ENCODE data around the gene C1RL. TPM values are rescaled to one million over a fixed set of nuclear protein-coding genes. Genes with fewer than 3 reads are reported as not detected.
"Not testable (repeated sequence)": the region's sequence is repeated elsewhere in the genome, so short reads cannot be mapped to it uniquely, and the experiment has no call there.

C1RL gene
- total RNA-seq, 1 experiment from 2014 or later, result 8.9 TPM

DNA sequence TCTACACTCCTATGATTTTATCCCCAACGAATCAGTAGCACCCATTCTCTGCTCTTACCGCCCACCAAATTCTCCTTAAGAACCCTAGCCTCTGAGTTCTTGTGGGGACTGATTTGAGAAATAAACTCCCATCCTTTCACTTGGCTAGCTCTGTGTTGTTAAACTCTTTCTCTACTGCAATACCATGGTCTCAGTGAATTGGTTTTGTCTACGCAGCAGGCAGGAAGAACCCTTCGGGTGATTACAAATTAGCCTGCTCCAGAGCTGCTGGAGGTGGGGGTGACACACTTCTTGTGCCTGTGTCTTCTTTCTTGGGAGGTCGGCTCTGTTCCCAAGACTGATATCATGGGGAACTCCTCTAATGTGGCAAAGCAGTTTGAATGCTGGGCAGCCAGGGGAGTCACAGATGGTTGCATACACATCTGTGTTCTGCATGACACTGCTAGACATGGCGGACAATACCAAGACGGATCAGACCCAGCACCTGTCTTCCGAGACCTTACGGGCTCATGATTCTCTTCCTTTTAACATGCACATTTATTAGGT lies 50.1 kb downstream of the C1RL start:
- intact Hi-C loops (cut with micrococcal nuclease), result no loop called here

DNA sequence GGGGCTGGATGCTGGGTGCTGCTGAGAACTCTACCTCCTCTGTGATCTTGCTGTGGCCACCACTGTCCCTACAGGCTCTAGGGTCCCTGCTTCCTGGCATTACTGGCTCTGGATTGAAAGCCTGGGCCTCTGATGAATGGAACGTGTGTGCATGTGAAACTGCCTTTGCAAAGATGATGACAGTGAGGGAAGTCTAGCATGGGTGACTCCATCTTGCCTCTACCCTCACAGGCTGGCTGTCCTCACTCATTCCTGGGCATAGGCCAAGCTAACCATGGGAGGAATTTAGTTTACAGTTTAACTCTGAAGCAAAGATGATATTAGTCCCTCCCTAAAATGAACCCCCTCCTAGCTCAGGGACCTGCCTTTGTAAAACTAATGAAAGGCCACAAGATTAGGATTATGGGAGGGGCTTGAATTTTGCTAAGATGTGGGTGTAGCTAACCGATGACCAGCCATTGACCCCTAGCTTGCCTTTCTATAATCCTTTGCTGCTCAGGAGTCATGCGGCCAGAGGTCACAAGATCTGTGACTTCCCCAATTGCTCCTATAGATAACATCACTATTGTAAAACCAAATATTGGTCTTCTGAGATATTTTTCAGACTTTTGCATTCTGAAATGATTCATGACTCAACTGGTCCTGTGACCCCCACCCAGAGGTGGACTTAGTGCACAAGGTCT lies 50.7 kb downstream of the C1RL start:
- no peak overlapping the region for H3K4me2 ChIP-seq (ENCODE audit: low read length)
- H3K4me3 ChIP-seq (ENCODE audit: low read length), result no peak overlapping the region
- no peaks in the 10 kb centered on the region for H3K36me3 ChIP-seq (ENCODE audit: low read depth, low read length)
- intact Hi-C loops (cut with micrococcal nuclease), result no loop called here
- no peak for ATAC-seq
- no peak for TF ChIP-seq EZH2phosphoT487 (IDR thresholded peaks at IDR 0.05; ENCODE audit: borderline replicate concordance, low read length)
- TF ChIP-seq EZH2 (IDR thresholded peaks at IDR 0.05; ENCODE audit: low read length, unreplicated experiment), result no peak
- TF ChIP-seq, protein P1, sequence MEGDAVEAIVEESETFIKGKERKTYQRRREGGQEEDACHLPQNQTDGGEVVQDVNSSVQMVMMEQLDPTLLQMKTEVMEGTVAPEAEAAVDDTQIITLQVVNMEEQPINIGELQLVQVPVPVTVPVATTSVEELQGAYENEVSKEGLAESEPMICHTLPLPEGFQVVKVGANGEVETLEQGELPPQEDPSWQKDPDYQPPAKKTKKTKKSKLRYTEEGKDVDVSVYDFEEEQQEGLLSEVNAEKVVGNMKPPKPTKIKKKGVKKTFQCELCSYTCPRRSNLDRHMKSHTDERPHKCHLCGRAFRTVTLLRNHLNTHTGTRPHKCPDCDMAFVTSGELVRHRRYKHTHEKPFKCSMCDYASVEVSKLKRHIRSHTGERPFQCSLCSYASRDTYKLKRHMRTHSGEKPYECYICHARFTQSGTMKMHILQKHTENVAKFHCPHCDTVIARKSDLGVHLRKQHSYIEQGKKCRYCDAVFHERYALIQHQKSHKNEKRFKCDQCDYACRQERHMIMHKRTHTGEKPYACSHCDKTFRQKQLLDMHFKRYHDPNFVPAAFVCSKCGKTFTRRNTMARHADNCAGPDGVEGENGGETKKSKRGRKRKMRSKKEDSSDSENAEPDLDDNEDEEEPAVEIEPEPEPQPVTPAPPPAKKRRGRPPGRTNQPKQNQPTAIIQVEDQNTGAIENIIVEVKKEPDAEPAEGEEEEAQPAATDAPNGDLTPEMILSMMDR (conservative IDR thresholded peaks at IDR 0.05; ENCODE audit: low read depth, low read length), result no peak
- H3K4me1 ChIP-seq (ENCODE audit: insufficient read depth, low read length), result 0 out of 2 replicates have a peak, but pooled peaks cover 2% of the 10 kb centered on the region
- no TSS peak for BruUV-seq (replicated peaks)
- no peaks in the 10 kb centered on the region for H4K20me1 ChIP-seq (ENCODE audit: low read length)
- CTCF ChIA-PET, result no interaction called here
- no peaks in the 10 kb centered on the region for H3F3A ChIP-seq (ENCODE audit: low read length, unreplicated experiment)
- no peak overlapping the region for H3K9ac ChIP-seq (ENCODE audit: low read length)
- POLR2A ChIA-PET (ENCODE audit: unreplicated experiment), result no interaction called here
- no peaks in the 10 kb centered on the region for H3K9me2 ChIP-seq (replicated peaks; ENCODE audit: low read length)
- no peak overlapping the region for H2AFZ ChIP-seq (ENCODE audit: low read length)
- peaks cover 19% of the 10 kb centered on the region; the same call in 1 of the 2 replicates for H3K27me3 ChIP-seq (ENCODE audit: low read length)
- no peaks in the 10 kb centered on the region for H3K79me2 ChIP-seq (ENCODE audit: low read length)
- H3K9me3 ChIP-seq (ENCODE audit: low read length), result no peaks in the 10 kb centered on the region
- H3K27ac ChIP-seq (ENCODE audit: low read length), result no peak overlapping the region
- DNase-seq, result no peak

More for the DNA sequence above, 50.1 kb downstream of the C1RL start:
- BruUV-seq (replicated peaks), result no TSS peak
- H3K4me2 ChIP-seq (ENCODE audit: low read length), result no peak overlapping the region
- H2AFZ ChIP-seq (ENCODE audit: low read length), result no peak overlapping the region
- ATAC-seq, result no peak
- no peaks in the 10 kb centered on the region for H3F3A ChIP-seq (ENCODE audit: low read length, unreplicated experiment)
- no peak for DNase-seq
- H3K9me3 ChIP-seq (ENCODE audit: low read length), result no peaks in the 10 kb centered on the region
- H3K4me1 ChIP-seq (ENCODE audit: insufficient read depth, low read length), result 0 out of 2 replicates have a peak, but pooled peaks cover 2% of the 10 kb centered on the region
- POLR2A ChIA-PET (ENCODE audit: unreplicated experiment), result no interaction called here
- no peak overlapping the region for H3K9ac ChIP-seq (ENCODE audit: low read length)
- no peaks in the 10 kb centered on the region for H3K79me2 ChIP-seq (ENCODE audit: low read length)
- H3K4me3 ChIP-seq (ENCODE audit: low read length), result no peak overlapping the region
- TF ChIP-seq, protein P1 (conservative IDR thresholded peaks at IDR 0.05; ENCODE audit: low read depth, low read length), result no peak
- TF ChIP-seq EZH2phosphoT487 (IDR thresholded peaks at IDR 0.05; ENCODE audit: borderline replicate concordance, low read length), result no peak
- TF ChIP-seq EZH2 (IDR thresholded peaks at IDR 0.05; ENCODE audit: low read length, unreplicated experiment), result no peak
- H3K36me3 ChIP-seq (ENCODE audit: low read depth, low read length), result no peaks in the 10 kb centered on the region
- no peak overlapping the region for H3K27ac ChIP-seq (ENCODE audit: low read length)
- H4K20me1 ChIP-seq (ENCODE audit: low read length), result no peaks in the 10 kb centered on the region
- CTCF ChIA-PET, result no interaction called here
- peaks cover 16% of the 10 kb centered on the region; the same call in 1 of the 2 replicates for H3K27me3 ChIP-seq (ENCODE audit: low read length)
- H3K9me2 ChIP-seq (replicated peaks; ENCODE audit: low read length), result no peaks in the 10 kb centered on the region

DNA sequence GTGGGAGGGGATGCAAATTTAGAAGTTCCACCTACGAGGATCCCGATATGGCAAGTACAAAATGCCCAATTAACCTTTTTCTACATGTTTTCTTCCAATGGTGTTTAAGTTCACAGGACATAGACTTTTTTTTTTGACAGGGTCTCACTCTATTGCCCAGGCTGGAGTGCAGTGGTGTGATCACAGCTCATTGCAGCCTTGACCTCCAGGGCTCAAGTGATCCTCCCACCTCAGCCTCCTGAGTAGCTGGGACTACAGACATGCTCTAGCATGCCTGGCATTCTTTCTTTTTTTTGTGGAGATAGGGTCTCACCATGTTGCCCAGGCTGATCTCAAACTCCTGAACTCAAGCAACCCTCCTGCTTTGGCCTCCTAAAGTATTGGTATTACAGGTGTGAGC lies 53.3 kb downstream of the C1RL start:
- H3K36me3 ChIP-seq (ENCODE audit: low read depth, low read length); H3K9ac ChIP-seq (ENCODE audit: low read length); H3K9me3 ChIP-seq (ENCODE audit: low read length); POLR2A ChIA-PET (ENCODE audit: unreplicated experiment); H3K4me2 ChIP-seq (ENCODE audit: low read length); H4K20me1 ChIP-seq (ENCODE audit: low read length); intact Hi-C loops (cut with micrococcal nuclease); H3K79me2 ChIP-seq (ENCODE audit: low read length); BruUV-seq (replicated peaks); DNase-seq; H3K4me3 ChIP-seq (ENCODE audit: low read length); H2AFZ ChIP-seq (ENCODE audit: low read length); H3K9me2 ChIP-seq (replicated peaks; ENCODE audit: low read length); H3K27ac ChIP-seq (ENCODE audit: low read length); H3K4me1 ChIP-seq (ENCODE audit: insufficient read depth, low read length); ATAC-seq; H3F3A ChIP-seq (ENCODE audit: low read length, unreplicated experiment); CTCF ChIA-PET: not testable (repeated sequence)
- H3K27me3 ChIP-seq (ENCODE audit: low read length), result peaks cover 28% of the 10 kb centered on the region; the same call in 1 of the 2 replicates

Measured in PC-3 (cell line).